Lung microvascular endothelial cell (primary cell): ENCODE measurements around the gene CBFB. TPM values are rescaled to one million over a fixed set of nuclear protein-coding genes. Genes with fewer than 3 reads are reported as not detected.
A peak's percentile ranks its signal among the peaks of the same experiment; 100 is the strongest.

Source experiments
- DNase-seq, 2 donors: peaks; one replicate each; pipeline versions ENCODE4 v3.0.0 to v3.0.0-alpha.2; 2010; ENCODE audit warnings: low read depth in 2 of 2
- total RNA-seq: library from RNA; depleted of rRNA; stranded (reverse); fragments of >200 nt; gene quantifications from 2 replicates; pipeline ENCODE4 v1.2.1, GENCODE V29; 2014

CBFB gene
- total RNA-seq, 1 donor from 2014 or later = 35.9 TPM

GRCh38 chr16:67128417-67128816 lies 99.5 kb downstream of the CBFB start:
- no peak for DNase-seq

- no peak for DNase-seq
Observed at GRCh38 chr16:67128887-67129286, 99.9 kb downstream of the CBFB start.

- DNase-seq = no peak
Observed at GRCh38 chr16:67129422-67129821, 100.5 kb downstream of the CBFB start.

- DNase-seq = peak in 1 of 2 donors; percentile 76
Observed at GRCh38 chr16:67137605-67138004, 108.7 kb downstream of the CBFB start.

- DNase-seq = no peak
Observed at GRCh38 chr16:67141391-67141790, 112.4 kb downstream of the CBFB start.

- no peak for DNase-seq
Observed at GRCh38 chr16:67142342-67142741, 113.4 kb downstream of the CBFB start.

GRCh38 chr16:67144943-67145342 lies 116.0 kb downstream of the CBFB start:
- DNase-seq = no peak

- no peak for DNase-seq
Observed at GRCh38 chr16:67145746-67146145, 116.8 kb downstream of the CBFB start.

GRCh38 chr16:67146523-67147357 lies 117.8 kb downstream of the CBFB start:
- DNase-seq = no peak

- DNase-seq = no peak
Observed at GRCh38 chr16:67147437-67148140, 118.6 kb downstream of the CBFB start.

- DNase-seq = no peak
Observed at GRCh38 chr16:67148221-67148620, 119.3 kb downstream of the CBFB start.

GRCh38 chr16:67148656-67149275 lies 119.8 kb downstream of the CBFB start:
- DNase-seq = no peak

- DNase-seq = no peak
Observed at GRCh38 chr16:67149276-67150046, 120.5 kb downstream of the CBFB start.

GRCh38 chr16:67150047-67150832 lies 121.3 kb downstream of the CBFB start:
- peak in 1 of 2 donors; percentile 47 for DNase-seq

Other genes with a start within 250 kb of the CBFB start
- gene TERB1, start 227.6 kb upstream of the CBFB start, total RNA-seq = under 0.01 TPM in 1 of 2 replicates, not detected in the other
- 32.5 and 44.7 TPM in 2 replicates for gene NAE1, start 198.2 kb upstream of the CBFB start, total RNA-seq
- not detected in 2 replicates for gene CA7, start 184.7 kb upstream of the CBFB start, total RNA-seq
- gene PDP2, start 148.6 kb upstream of the CBFB start, total RNA-seq = 3.9 and 6.7 TPM in 2 replicates
- not detected in 2 replicates for gene CDH16, start 110.3 kb upstream of the CBFB start, total RNA-seq
- 0.22 and 0.60 TPM in 2 replicates for gene RRAD, start 103.6 kb upstream of the CBFB start, total RNA-seq
- 124 and 176 TPM in 2 replicates for gene CIAO2B, start 94.7 kb upstream of the CBFB start, total RNA-seq
- gene CES2, start 93.6 kb upstream of the CBFB start, total RNA-seq = 12.7 and 15.9 TPM in 2 replicates
- under 0.01 TPM in 1 of 2 replicates, not detected in the other for gene CES3, start 67.9 kb upstream of the CBFB start, total RNA-seq
- 1.1 and 1.2 TPM in 2 replicates for gene CES4A, start 40.6 kb upstream of the CBFB start, total RNA-seq
- gene PHAF1, start 80.8 kb downstream of the CBFB start, total RNA-seq = 7.2 and 12.7 TPM in 2 replicates
- 3.5 and 6.3 TPM in 2 replicates for gene B3GNT9, start 121.8 kb downstream of the CBFB start, total RNA-seq
- gene TRADD, start 130.8 kb downstream of the CBFB start, total RNA-seq = 10.7 and 16.3 TPM in 2 replicates
- 4.1 and 5.6 TPM in 2 replicates for gene FBXL8, start 130.8 kb downstream of the CBFB start, total RNA-seq
- 1.3 and 2.0 TPM in 2 replicates for gene HSF4, start 135.6 kb downstream of the CBFB start, total RNA-seq
- 4.8 and 5.6 TPM in 2 replicates for gene NOL3, start 141.4 kb downstream of the CBFB start, total RNA-seq
- 5.7 and 10.1 TPM in 2 replicates for gene MATCAP1, start 154.8 kb downstream of the CBFB start, total RNA-seq
- gene EXOC3L1, start 161.0 kb downstream of the CBFB start, total RNA-seq = 33.8 and 48.0 TPM in 2 replicates
- 44.2 and 60.3 TPM in 2 replicates for gene E2F4, start 163.0 kb downstream of the CBFB start, total RNA-seq
- gene ELMO3, start 170.0 kb downstream of the CBFB start, total RNA-seq = 0.44 and 0.99 TPM in 2 replicates
- gene TMEM208, start 198.0 kb downstream of the CBFB start, total RNA-seq = 24.4 and 29.2 TPM in 2 replicates
- 12.0 and 23.4 TPM in 2 replicates for gene FHOD1, start 218.3 kb downstream of the CBFB start, total RNA-seq
- gene SLC9A5, start 219.8 kb downstream of the CBFB start, total RNA-seq = 0.22 and 0.60 TPM in 2 replicates